GM23338 (cell line): ENCODE measurements around the gene CDH23. TPM values are rescaled to one million over a fixed set of nuclear protein-coding genes. Genes with fewer than 3 reads are reported as not detected.

ENCODE experiments used
- CREB1 ChIP-seq: fragments of 250-450 bp; sonication (Bioruptor Pico); IDR thresholded peaks from 2 replicates; pipeline ENCODE4 v1.5.0; 2020; ENCODE audit warnings: low read depth, mild to moderate bottlenecking, moderate library complexity
- CTCF ChIP-seq, 2 experiments: fragments of 200-600 bp in 1 of 2; sonication (generic) in 1 of 2; conservative IDR thresholded peaks; 2 replicates each; pipeline versions ENCODE4 v1.5.1 to v1.6.1; 2016 to 2017; ENCODE audit warnings: antibody characterized with exemption in 2 of 2, low read depth in 2 of 2, mild to moderate bottlenecking in 2 of 2, moderate library complexity in 1 of 2
- ETS1 ChIP-seq: IDR thresholded peaks from 2 replicates; pipeline ENCODE4 v1.6.1; 2016; ENCODE audit warnings: antibody characterized with exemption
- EZH2phosphoT487 ChIP-seq: fragments of 200-600 bp; sonication (generic); IDR thresholded peaks from one replicate; pipeline ENCODE4 v1.8.1; 2018; ENCODE audit warnings: antibody characterized with exemption; ENCODE audit not compliant: unreplicated experiment
- JUNB ChIP-seq: IDR thresholded peaks from one replicate; pipeline ENCODE4 v1.6.1; 2016; ENCODE audit warnings: antibody characterized with exemption; ENCODE audit not compliant: unreplicated experiment
- NANOG ChIP-seq: IDR thresholded peaks from 2 replicates; pipeline ENCODE4 v1.6.1; 2016; ENCODE audit warnings: antibody characterized with exemption, borderline replicate concordance
- POLR2AphosphoS5 ChIP-seq: IDR thresholded peaks from 2 replicates; pipeline ENCODE4 v1.6.1; 2016; ENCODE audit warnings: antibody characterized with exemption, low read depth
- ZNF114 ChIP-seq: fragments of 250-450 bp; sonication (Bioruptor Pico); IDR thresholded peaks from 2 replicates; pipeline ENCODE4 v1.5.0; 2020; ENCODE audit warnings: mild to moderate bottlenecking, moderate library complexity
- ZNF462 ChIP-seq: fragments of 250-450 bp; sonication (Bioruptor Pico); IDR thresholded peaks from 2 replicates; pipeline ENCODE4 v1.5.0; 2020; ENCODE audit warnings: mild to moderate bottlenecking, moderate library complexity
- polyA plus RNA-seq: library from polyadenylated mRNA; unstranded; fragments of >200 nt; fragmentation: Nextera tagmentation; extraction: Ambion mirVana; gene quantifications from 2 replicates; pipeline ENCODE4 v1.2.1, GENCODE V29; 2016
- total RNA-seq: library from RNA; depleted of rRNA; stranded (reverse); fragments of >200 nt; shearing (Covaris generic); gene quantifications from 2 replicates; pipeline ENCODE4 v1.2.3, GENCODE V29; 2014

CDH23 gene
- total and polyA plus RNA-seq, 2 experiments from 2014 or later: 0.95 to 4.3 TPM

GRCh38 chr10:71388583-71389310 is 8.0 kb upstream of the CDH23 start (continued):
- TF ChIP-seq ZNF462 (CRISPR knock-in tag): no peak
- no peak for TF ChIP-seq POLR2AphosphoS5
- TF ChIP-seq CREB1: no peak
- no peak for TF ChIP-seq ZNF114
- no peak for TF ChIP-seq NANOG
- TF ChIP-seq EZH2phosphoT487: no peak
- no peak for TF ChIP-seq JUNB
- no peak for TF ChIP-seq ETS1
- TF ChIP-seq CTCF (conservative IDR thresholded peaks at IDR 0.05; ENCODE audit: low read depth in 2 of 2): no peak
